ENCODE measurements around the gene SURF1.

DNA sequence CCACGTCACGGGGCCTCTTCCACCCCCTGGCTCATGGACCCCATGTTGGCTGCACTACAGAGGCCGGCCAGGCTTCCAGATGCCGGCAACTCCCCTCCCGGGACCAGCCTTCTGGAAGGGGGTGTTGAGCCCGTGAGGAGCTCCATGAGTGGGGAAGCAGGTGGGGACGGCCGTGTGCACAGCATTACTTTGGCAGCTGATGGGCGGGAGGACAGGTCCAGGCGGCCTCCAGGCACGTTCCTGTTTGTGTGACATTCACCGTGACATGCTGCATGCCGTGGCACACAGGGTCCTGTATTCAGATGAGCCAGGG, 52.2 kb downstream of the SURF1 start:
- no peak for TF ChIP-seq POLR2A (IDR thresholded peaks at IDR 0.05; ENCODE audit: low read length)
- no peak for TF ChIP-seq GATA1 (IDR thresholded peaks at IDR 0.05; ENCODE audit: low read depth, low read length)
